Measurements from ENCODE around the gene MYOM3.

GRCh38 chr1:24089743-24090555 is 22.0 kb downstream of the MYOM3 start:
- TF ChIP-seq CTCF (IDR thresholded peaks at IDR 0.05), result no peak
- no peak for TF ChIP-seq POLR2AphosphoS5 (IDR thresholded peaks at IDR 0.05)
- no peak for TF ChIP-seq POLR2A (IDR thresholded peaks at IDR 0.05)

Measured in stomach (tissue), 4 donors.